Measurements from ENCODE around the gene UBLCP1.

DNA sequence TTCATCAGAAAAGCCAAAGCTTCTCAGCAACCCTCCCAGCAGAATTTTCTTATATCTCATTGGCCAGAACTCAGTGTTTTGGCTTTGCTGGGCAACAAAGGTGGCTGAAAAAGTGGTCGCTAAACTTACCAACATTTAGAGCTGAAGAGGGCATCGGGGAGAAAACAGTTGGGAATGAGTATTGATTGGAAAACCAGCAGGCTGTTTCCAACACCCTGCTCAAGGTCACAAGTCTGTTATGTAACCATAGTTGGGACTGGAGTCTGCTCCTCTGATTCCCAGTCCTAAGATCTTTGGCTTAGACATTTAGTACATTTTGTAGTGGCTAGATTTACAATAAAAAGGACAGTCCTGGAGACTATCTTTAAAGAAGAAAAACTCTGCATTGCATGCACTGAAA, 50.1 kb downstream of the UBLCP1 start:
- TF ChIP-seq EZH2 (IDR thresholded peaks at IDR 0.05; ENCODE audit: insufficient read depth, poor library complexity, severe bottlenecking) (no peak), EZH2phosphoT487 (IDR thresholded peaks at IDR 0.05; ENCODE audit: insufficient read depth, low read depth) (no peak)
